Measurements from ENCODE around the gene DUSP11.

Gene DUSP11

GRCh38 chr2:73779467-73780236 lies at the start of gene DUSP11:
Gene DUSP11, minus strand, starts transcription at chr2:73780103. Its CDS starts 129 bp downstream, at chr2:73779974.
- no peaks in the 10 kb centered on the region for H3K9me3 Mint-ChIP-seq (ENCODE audit: low read depth)
- no peaks in the 10 kb centered on the region for H3K27me3 Mint-ChIP-seq
- H3K4me1 Mint-ChIP-seq (ENCODE audit: low read depth): peaks cover 41% of the 10 kb centered on the region
- H3K4me3 Mint-ChIP-seq: peak within 1 kb of the TSS; percentile 99
- peak within 1 kb of the TSS; percentile 96 for H3K27ac Mint-ChIP-seq
- H3K36me3 Mint-ChIP-seq: peaks cover 7% of the 10 kb centered on the region

GRCh38 chr2:73828818-73829570 lies 49.1 kb upstream of the DUSP11 start, which contains the start of gene STAMBP:
Gene STAMBP, plus strand, starts transcription at chr2:73828961. Its CDS starts 1,896 bp downstream, at chr2:73830857.
- Mint-ChIP-seq H3K27ac (peak within 1 kb of the TSS; percentile 98), H3K9me3 (ENCODE audit: low read depth) (no peaks in the 10 kb centered on the region), H3K36me3 (peaks cover 6% of the 10 kb centered on the region), H3K4me3 (peak within 1 kb of the TSS; percentile 96), H3K4me1 (ENCODE audit: low read depth) (peaks cover 55% of the 10 kb centered on the region), H3K27me3 (no peaks in the 10 kb centered on the region)

- Mint-ChIP-seq H3K9me3 (ENCODE audit: low read depth) (no peaks in the 10 kb centered on the region), H3K4me1 (ENCODE audit: low read depth) (peaks cover 55% of the 10 kb centered on the region), H3K4me3 (peak overlapping the region; percentile 96), H3K27me3 (no peaks in the 10 kb centered on the region), H3K27ac (peak overlapping the region; percentile 98), H3K36me3 (peaks cover 6% of the 10 kb centered on the region)
Observed at GRCh38 chr2:73828389-73828817, 48.5 kb upstream of the DUSP11 start.

GRCh38 chr2:73827660-73828388 lies 47.9 kb upstream of the DUSP11 start:
- Mint-ChIP-seq H3K4me3 (peak overlapping the region; percentile 96), H3K9me3 (ENCODE audit: low read depth) (no peaks in the 10 kb centered on the region), H3K27ac (peak overlapping the region; percentile 74), H3K4me1 (ENCODE audit: low read depth) (peaks cover 52% of the 10 kb centered on the region), H3K36me3 (peaks cover 5% of the 10 kb centered on the region), H3K27me3 (no peaks in the 10 kb centered on the region)

- Mint-ChIP-seq H3K27me3 (no peaks in the 10 kb centered on the region), H3K9me3 (ENCODE audit: low read depth) (no peaks in the 10 kb centered on the region), H3K4me3 (peak overlapping the region; percentile 96), H3K36me3 (no peaks in the 10 kb centered on the region), H3K27ac (no peak overlapping the region), H3K4me1 (ENCODE audit: low read depth) (peaks cover 44% of the 10 kb centered on the region)
Observed at GRCh38 chr2:73827018-73827417, 47.1 kb upstream of the DUSP11 start.

GRCh38 chr2:73825408-73825807 lies 45.5 kb upstream of the DUSP11 start:
- H3K4me3 Mint-ChIP-seq: no peak overlapping the region
- peak overlapping the region; percentile 52 for H3K27ac Mint-ChIP-seq
- no peaks in the 10 kb centered on the region for H3K36me3 Mint-ChIP-seq
- H3K27me3 Mint-ChIP-seq: peaks cover 2% of the 10 kb centered on the region
- H3K4me1 Mint-ChIP-seq (ENCODE audit: low read depth): peaks cover 36% of the 10 kb centered on the region
- no peaks in the 10 kb centered on the region for H3K9me3 Mint-ChIP-seq (ENCODE audit: low read depth)

GRCh38 chr2:73823916-73824523 lies 44.1 kb upstream of the DUSP11 start:
- no peak overlapping the region for H3K4me3 Mint-ChIP-seq
- H3K27me3 Mint-ChIP-seq: peaks cover 2% of the 10 kb centered on the region
- no peak overlapping the region for H3K27ac Mint-ChIP-seq
- no peaks in the 10 kb centered on the region for H3K9me3 Mint-ChIP-seq (ENCODE audit: low read depth)
- no peaks in the 10 kb centered on the region for H3K36me3 Mint-ChIP-seq
- peaks cover 22% of the 10 kb centered on the region for H3K4me1 Mint-ChIP-seq (ENCODE audit: low read depth)

GRCh38 chr2:73823416-73823815 lies 43.5 kb upstream of the DUSP11 start:
- H3K27ac Mint-ChIP-seq: no peak overlapping the region
- H3K36me3 Mint-ChIP-seq: no peaks in the 10 kb centered on the region
- H3K9me3 Mint-ChIP-seq (ENCODE audit: low read depth): no peaks in the 10 kb centered on the region
- peaks cover 2% of the 10 kb centered on the region for H3K27me3 Mint-ChIP-seq
- peaks cover 18% of the 10 kb centered on the region for H3K4me1 Mint-ChIP-seq (ENCODE audit: low read depth)
- H3K4me3 Mint-ChIP-seq: no peak overlapping the region

GRCh38 chr2:73822991-73823390 lies 43.1 kb upstream of the DUSP11 start:
- H3K27me3 Mint-ChIP-seq: peaks cover 2% of the 10 kb centered on the region
- no peaks in the 10 kb centered on the region for H3K36me3 Mint-ChIP-seq
- H3K9me3 Mint-ChIP-seq (ENCODE audit: low read depth): no peaks in the 10 kb centered on the region
- peaks cover 15% of the 10 kb centered on the region for H3K4me1 Mint-ChIP-seq (ENCODE audit: low read depth)
- no peak overlapping the region for H3K27ac Mint-ChIP-seq
- H3K4me3 Mint-ChIP-seq: no peak overlapping the region

- peaks cover 2% of the 10 kb centered on the region for H3K27me3 Mint-ChIP-seq
- H3K4me3 Mint-ChIP-seq: no peak overlapping the region
- H3K36me3 Mint-ChIP-seq: no peaks in the 10 kb centered on the region
- peaks cover 8% of the 10 kb centered on the region for H3K4me1 Mint-ChIP-seq (ENCODE audit: low read depth)
- no peak overlapping the region for H3K27ac Mint-ChIP-seq
- H3K9me3 Mint-ChIP-seq (ENCODE audit: low read depth): no peaks in the 10 kb centered on the region
Observed at GRCh38 chr2:73822276-73822675, 42.4 kb upstream of the DUSP11 start.

GRCh38 chr2:73821669-73822068 lies 41.8 kb upstream of the DUSP11 start:
- peaks cover 2% of the 10 kb centered on the region for H3K27me3 Mint-ChIP-seq
- no peak overlapping the region for H3K4me3 Mint-ChIP-seq

GRCh38 chr2:73821227-73821626 lies 41.3 kb upstream of the DUSP11 start:
- Mint-ChIP-seq H3K4me1 (ENCODE audit: low read depth) (peaks cover 8% of the 10 kb centered on the region), H3K36me3 (no peaks in the 10 kb centered on the region), H3K27ac (no peak overlapping the region), H3K4me3 (no peak overlapping the region), H3K9me3 (ENCODE audit: low read depth) (no peaks in the 10 kb centered on the region), H3K27me3 (peaks cover 2% of the 10 kb centered on the region)

More at GRCh38 chr2:73821669-73822068, 41.8 kb upstream of the DUSP11 start:
- H3K9me3 Mint-ChIP-seq (ENCODE audit: low read depth): no peaks in the 10 kb centered on the region
- no peaks in the 10 kb centered on the region for H3K36me3 Mint-ChIP-seq
- H3K4me1 Mint-ChIP-seq (ENCODE audit: low read depth): peaks cover 8% of the 10 kb centered on the region
- no peak overlapping the region for H3K27ac Mint-ChIP-seq

- Mint-ChIP-seq H3K4me3 (no peak overlapping the region), H3K4me1 (ENCODE audit: low read depth) (peaks cover 7% of the 10 kb centered on the region), H3K27me3 (peaks cover 2% of the 10 kb centered on the region), H3K36me3 (no peaks in the 10 kb centered on the region), H3K9me3 (ENCODE audit: low read depth) (no peaks in the 10 kb centered on the region), H3K27ac (no peak overlapping the region)
Observed at GRCh38 chr2:73818296-73818695, 38.4 kb upstream of the DUSP11 start.

- Mint-ChIP-seq H3K9me3 (ENCODE audit: low read depth) (no peaks in the 10 kb centered on the region), H3K27me3 (no peaks in the 10 kb centered on the region)
Observed at GRCh38 chr2:73812635-73813034, 32.7 kb upstream of the DUSP11 start.

More at GRCh38 chr2:73812635-73813034, 32.7 kb upstream of the DUSP11 start:
- Mint-ChIP-seq H3K36me3 (no peaks in the 10 kb centered on the region), H3K4me1 (ENCODE audit: low read depth) (no peaks in the 10 kb centered on the region), H3K27ac (no peak overlapping the region), H3K4me3 (no peak overlapping the region)
